ENCODE data around the gene LEFTY1. TPM values are rescaled to one million over a fixed set of nuclear protein-coding genes. Genes with fewer than 3 reads are reported as not detected.

LEFTY1 gene
- total RNA-seq, 1 experiment from 2014 or later: not detected

DNA sequence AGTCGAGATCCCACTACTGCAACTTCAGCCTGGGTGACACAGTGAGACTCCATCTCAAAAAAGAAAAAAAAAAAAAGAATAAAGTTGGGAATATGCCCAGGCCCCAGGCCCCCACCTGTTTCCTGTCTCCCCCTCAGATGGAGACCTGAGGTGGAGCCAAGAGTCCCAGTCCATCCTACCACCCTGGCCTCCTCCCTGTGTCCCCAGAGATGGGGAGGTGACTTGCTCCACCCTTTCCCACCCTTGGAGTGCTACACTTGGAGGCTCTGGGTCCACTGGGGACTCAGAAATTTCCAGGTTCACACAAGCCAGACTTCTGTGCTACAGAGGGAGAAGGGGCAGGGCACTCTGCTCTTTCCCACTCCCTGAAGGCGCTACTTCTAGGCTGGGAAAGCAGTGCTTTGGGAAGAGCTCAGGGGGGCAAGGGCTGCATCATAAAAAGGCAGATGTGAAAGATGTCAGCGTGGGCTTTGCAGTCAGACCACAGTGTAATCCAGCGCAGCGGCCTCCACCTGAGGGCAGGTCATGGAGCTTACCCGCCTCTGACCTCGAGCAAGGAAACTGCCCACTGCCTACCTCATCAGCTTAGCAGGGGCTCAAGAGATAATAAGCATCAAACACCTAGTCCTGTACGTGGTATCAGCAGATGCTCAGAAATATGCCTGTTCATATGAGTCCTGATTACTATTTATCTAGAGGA, 20.2 kb downstream of the LEFTY1 start:
- Histone ChIP-seq H3K4me3 (ENCODE audit: low read length) (no peak overlapping the region), H3K9me2 (replicated peaks; ENCODE audit: low read length) (no peaks in the 10 kb centered on the region), H3K9ac (ENCODE audit: low read length) (no peak overlapping the region), H4K20me1 (ENCODE audit: low read length) (peaks cover 19% of the 10 kb centered on the region), H3K9me3 (ENCODE audit: low read length) (no peaks in the 10 kb centered on the region), H3K79me2 (ENCODE audit: low read length) (peaks cover 15% of the 10 kb centered on the region), H3K36me3 (ENCODE audit: low read depth, low read length) (peaks cover 55% of the 10 kb centered on the region), H3K27ac (ENCODE audit: low read length) (no peak overlapping the region), H3K4me2 (ENCODE audit: low read length) (no peak overlapping the region), H3K27me3 (ENCODE audit: low read length) (no peaks in the 10 kb centered on the region), H3K4me1 (ENCODE audit: insufficient read depth, low read length) (peaks cover 69% of the 10 kb centered on the region), H3F3A (ENCODE audit: low read length, unreplicated experiment) (peaks cover 24% of the 10 kb centered on the region), H2AFZ (ENCODE audit: low read length) (no peak overlapping the region)
- ATAC-seq (no peak), DNase-seq (no peak)
- ChIA-PET CTCF (interaction anchor here (0.5 kb wide), 1 partner anchor 122 kb away, joined by 6 read pairs; no protein-coding TSS in a partner anchor), POLR2A (ENCODE audit: unreplicated experiment) (interaction anchor here (0.6 kb wide), 1 partner anchor 55 kb away, joined by 5 read pairs; the partner anchor contains the start of gene PYCR2)
- no peak for TF ChIP-seq EZH2 (IDR thresholded peaks at IDR 0.05; ENCODE audit: low read length, unreplicated experiment)
- TF ChIP-seq EZH2phosphoT487 (IDR thresholded peaks at IDR 0.05; ENCODE audit: borderline replicate concordance, low read length): no peak
- TF ChIP-seq, protein P1, sequence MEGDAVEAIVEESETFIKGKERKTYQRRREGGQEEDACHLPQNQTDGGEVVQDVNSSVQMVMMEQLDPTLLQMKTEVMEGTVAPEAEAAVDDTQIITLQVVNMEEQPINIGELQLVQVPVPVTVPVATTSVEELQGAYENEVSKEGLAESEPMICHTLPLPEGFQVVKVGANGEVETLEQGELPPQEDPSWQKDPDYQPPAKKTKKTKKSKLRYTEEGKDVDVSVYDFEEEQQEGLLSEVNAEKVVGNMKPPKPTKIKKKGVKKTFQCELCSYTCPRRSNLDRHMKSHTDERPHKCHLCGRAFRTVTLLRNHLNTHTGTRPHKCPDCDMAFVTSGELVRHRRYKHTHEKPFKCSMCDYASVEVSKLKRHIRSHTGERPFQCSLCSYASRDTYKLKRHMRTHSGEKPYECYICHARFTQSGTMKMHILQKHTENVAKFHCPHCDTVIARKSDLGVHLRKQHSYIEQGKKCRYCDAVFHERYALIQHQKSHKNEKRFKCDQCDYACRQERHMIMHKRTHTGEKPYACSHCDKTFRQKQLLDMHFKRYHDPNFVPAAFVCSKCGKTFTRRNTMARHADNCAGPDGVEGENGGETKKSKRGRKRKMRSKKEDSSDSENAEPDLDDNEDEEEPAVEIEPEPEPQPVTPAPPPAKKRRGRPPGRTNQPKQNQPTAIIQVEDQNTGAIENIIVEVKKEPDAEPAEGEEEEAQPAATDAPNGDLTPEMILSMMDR (conservative IDR thresholded peaks at IDR 0.05; ENCODE audit: low read depth, low read length): no peak
- BruUV-seq (replicated peaks): no TSS peak
- intact Hi-C loops (cut with micrococcal nuclease): no loop called here

- H3K79me2 ChIP-seq (ENCODE audit: low read length): 0 out of 2 replicates have a peak, but pooled peaks cover 5% of the 10 kb centered on the region
- ATAC-seq (no peak), DNase-seq (no peak)
- H3K9ac ChIP-seq (ENCODE audit: low read length): no peak overlapping the region
- H3K36me3 ChIP-seq (ENCODE audit: low read depth, low read length): peaks cover 57% of the 10 kb centered on the region
- ChIA-PET POLR2A (ENCODE audit: unreplicated experiment) (no interaction called here), CTCF (no interaction called here)
- H3K9me2 ChIP-seq (replicated peaks; ENCODE audit: low read length): no peaks in the 10 kb centered on the region
- TF ChIP-seq EZH2phosphoT487 (IDR thresholded peaks at IDR 0.05; ENCODE audit: borderline replicate concordance, low read length) (no peak), EZH2 (IDR thresholded peaks at IDR 0.05; ENCODE audit: low read length, unreplicated experiment) (no peak)
- TF ChIP-seq, protein P1 (conservative IDR thresholded peaks at IDR 0.05; ENCODE audit: low read depth, low read length): no peak
- peak overlapping the region; percentile 90 for H3K27ac ChIP-seq (ENCODE audit: low read length)
- H2AFZ ChIP-seq (ENCODE audit: low read length): no peak overlapping the region
- no peaks in the 10 kb centered on the region for H3K27me3 ChIP-seq (ENCODE audit: low read length)
- H3K4me3 ChIP-seq (ENCODE audit: low read length): no peak overlapping the region
- H3F3A ChIP-seq (ENCODE audit: low read length, unreplicated experiment): peaks cover 18% of the 10 kb centered on the region
- intact Hi-C loops (cut with micrococcal nuclease): loop anchor here (1.0 kb wide), 1 partner anchor 14 kb away; no protein-coding TSS in a partner anchor
- H3K9me3 ChIP-seq (ENCODE audit: low read length): no peaks in the 10 kb centered on the region
- peak overlapping the region; percentile 59; the same call in 1 of the 2 replicates for H3K4me2 ChIP-seq (ENCODE audit: low read length)
- H3K4me1 ChIP-seq (ENCODE audit: insufficient read depth, low read length): peaks cover 51% of the 10 kb centered on the region
- no TSS peak for BruUV-seq (replicated peaks)
- peaks cover 19% of the 10 kb centered on the region for H4K20me1 ChIP-seq (ENCODE audit: low read length)
Measured at GRCh38 chr1:225866981-225867380, 22.0 kb downstream of the LEFTY1 start.
